ENCODE results near the gene GDPD3. TPM values are rescaled to one million over a fixed set of nuclear protein-coding genes. Genes with fewer than 3 reads are reported as not detected.

GDPD3 gene
- total and polyA plus RNA-seq, 9 of the 15 experiments (the other 6 are each of a cell fraction or from before 2014, with no cell fraction given): 0.47 to 3.9 (median 1.1) TPM

GRCh38 chr16:30091474-30092372, 21.6 kb downstream of the GDPD3 start, which contains the start of gene TBX6 (continued):
- no peak for TF ChIP-seq LCOR (CRISPR knock-in tag; IDR thresholded peaks at IDR 0.05)
- no peak for TF ChIP-seq MEF2D (tag; conservative IDR thresholded peaks at IDR 0.05; ENCODE audit: low read depth)
- TF ChIP-seq MCM3 (IDR thresholded peaks at IDR 0.05): no peak
- TF ChIP-seq RAD51 (IDR thresholded peaks at IDR 0.05; ENCODE audit: borderline replicate concordance, low read depth): no peak
- no peak for TF ChIP-seq KLF13 (tag; IDR thresholded peaks at IDR 0.05; ENCODE audit: borderline replicate concordance, low read depth)
- TF ChIP-seq RBBP5 (IDR thresholded peaks at IDR 0.05; ENCODE audit: borderline replicate concordance, insufficient read depth, low read length, poor library complexity, severe bottlenecking): no peak
- TF ChIP-seq, protein P1, sequence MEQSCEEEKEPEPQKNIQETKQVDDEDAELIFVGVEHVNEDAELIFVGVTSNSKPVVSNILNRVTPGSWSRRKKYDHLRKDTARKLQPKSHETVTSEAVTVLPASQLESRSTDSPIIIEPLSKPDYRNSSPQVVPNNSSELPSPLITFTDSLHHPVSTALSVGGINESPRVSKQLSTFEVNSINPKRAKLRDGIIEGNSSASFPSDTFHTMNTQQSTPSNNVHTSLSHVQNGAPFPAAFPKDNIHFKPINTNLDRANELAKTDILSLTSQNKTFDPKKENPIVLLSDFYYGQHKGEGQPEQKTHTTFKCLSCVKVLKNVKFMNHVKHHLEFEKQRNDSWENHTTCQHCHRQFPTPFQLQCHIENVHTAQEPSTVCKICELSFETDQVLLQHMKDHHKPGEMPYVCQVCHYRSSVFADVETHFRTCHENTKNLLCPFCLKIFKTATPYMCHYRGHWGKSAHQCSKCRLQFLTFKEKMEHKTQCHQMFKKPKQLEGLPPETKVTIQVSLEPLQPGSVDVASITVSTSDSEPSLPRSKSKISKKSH (CRISPR knock-in tag; IDR thresholded peaks at IDR 0.05): no peak
- TF ChIP-seq HNRNPK (IDR thresholded peaks at IDR 0.05; ENCODE audit: low read depth, low read length, poor library complexity, severe bottlenecking): no peak
- TF ChIP-seq, protein P2, sequence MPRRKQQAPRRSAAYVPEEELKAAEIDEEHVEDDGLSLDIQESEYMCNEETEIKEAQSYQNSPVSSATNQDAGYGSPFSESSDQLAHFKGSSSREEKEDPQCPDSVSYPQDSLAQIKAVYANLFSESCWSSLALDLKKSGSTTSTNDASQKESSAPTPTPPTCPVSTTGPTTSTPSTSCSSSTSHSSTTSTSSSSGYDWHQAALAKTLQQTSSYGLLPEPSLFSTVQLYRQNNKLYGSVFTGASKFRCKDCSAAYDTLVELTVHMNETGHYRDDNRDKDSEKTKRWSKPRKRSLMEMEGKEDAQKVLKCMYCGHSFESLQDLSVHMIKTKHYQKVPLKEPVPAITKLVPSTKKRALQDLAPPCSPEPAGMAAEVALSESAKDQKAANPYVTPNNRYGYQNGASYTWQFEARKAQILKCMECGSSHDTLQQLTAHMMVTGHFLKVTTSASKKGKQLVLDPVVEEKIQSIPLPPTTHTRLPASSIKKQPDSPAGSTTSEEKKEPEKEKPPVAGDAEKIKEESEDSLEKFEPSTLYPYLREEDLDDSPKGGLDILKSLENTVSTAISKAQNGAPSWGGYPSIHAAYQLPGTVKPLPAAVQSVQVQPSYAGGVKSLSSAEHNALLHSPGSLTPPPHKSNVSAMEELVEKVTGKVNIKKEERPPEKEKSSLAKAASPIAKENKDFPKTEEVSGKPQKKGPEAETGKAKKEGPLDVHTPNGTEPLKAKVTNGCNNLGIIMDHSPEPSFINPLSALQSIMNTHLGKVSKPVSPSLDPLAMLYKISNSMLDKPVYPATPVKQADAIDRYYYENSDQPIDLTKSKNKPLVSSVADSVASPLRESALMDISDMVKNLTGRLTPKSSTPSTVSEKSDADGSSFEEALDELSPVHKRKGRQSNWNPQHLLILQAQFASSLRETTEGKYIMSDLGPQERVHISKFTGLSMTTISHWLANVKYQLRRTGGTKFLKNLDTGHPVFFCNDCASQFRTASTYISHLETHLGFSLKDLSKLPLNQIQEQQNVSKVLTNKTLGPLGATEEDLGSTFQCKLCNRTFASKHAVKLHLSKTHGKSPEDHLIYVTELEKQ (CRISPR knock-in tag; IDR thresholded peaks at IDR 0.05): no peak
- no peak for TF ChIP-seq ZNF239 (CRISPR knock-in tag; IDR thresholded peaks at IDR 0.05)
- TF ChIP-seq NR2C2 (CRISPR knock-in tag; IDR thresholded peaks at IDR 0.05): peak; percentile 59
- peak; percentile 81; the same call in 1 of the 2 replicates for TF ChIP-seq NR2C2 (tag; IDR thresholded peaks at IDR 0.05)
- no peak for TF ChIP-seq ZNF12 (CRISPR knock-in tag; IDR thresholded peaks at IDR 0.05)
- TF ChIP-seq TRIM25 (IDR thresholded peaks at IDR 0.05; ENCODE audit: borderline replicate concordance): no peak
- no peak for TF ChIP-seq ETV1 (tag; conservative IDR thresholded peaks at IDR 0.05; ENCODE audit: low read depth)
- TF ChIP-seq ZNF3 (CRISPR knock-in tag; IDR thresholded peaks at IDR 0.05): no peak
- no peak for TF ChIP-seq ARID1B (IDR thresholded peaks at IDR 0.05)
- TF ChIP-seq CTCF (IDR thresholded peaks at IDR 0.05 in 2 of 3, conservative IDR thresholded peaks at IDR 0.05 in 1 of 3; ENCODE audit: insufficient read depth in 2 of 3, low read depth in 1 of 3, low read length in 3 of 3): peak; percentile 74 to 92 (median 88)

All from K562 (cell line).